K562 (cell line): ENCODE results near the gene VPS11. TPM values are rescaled to one million over a fixed set of nuclear protein-coding genes. Genes with fewer than 3 reads are reported as not detected.

Experiments used
- ARID4B ChIP-seq: sonication (generic); formaldehyde crosslinking; IDR thresholded peaks from 2 replicates; pipeline ENCODE4 v1.8.0; 2022; ENCODE audit warnings: mild to moderate bottlenecking, missing genetic modification reagents
- E2F1 ChIP-seq: sonication (generic); formaldehyde crosslinking; IDR thresholded peaks from 2 replicates; pipeline ENCODE4 v1.8.1; 2023; ENCODE audit warnings: mild to moderate bottlenecking, missing genetic modification reagents, moderate library complexity
- GABPB2 ChIP-seq: fragments of 250-450 bp; sonication (Bioruptor Pico); conservative IDR thresholded peaks from 2 replicates; pipeline ENCODE4 v1.5.1; 2021; ENCODE audit warnings: mild to moderate bottlenecking
- KAT7 ChIP-seq: sonication (generic); formaldehyde crosslinking; IDR thresholded peaks from 2 replicates; pipeline ENCODE4 v1.8.0; 2022; ENCODE audit warnings: missing genetic modification reagents, mild to moderate bottlenecking, borderline replicate concordance
- NKRF ChIP-seq: fragments of 450-650 bp; IDR thresholded peaks from 2 replicates; pipeline ENCODE4 v1.6.1; 2016; ENCODE audit warnings: borderline replicate concordance
- PRPF4 ChIP-seq: fragments of 200-400 bp; formaldehyde crosslinking; IDR thresholded peaks from one replicate; pipeline ENCODE4 v1.6.1; 2017; ENCODE audit warnings: low read length, low read depth, mild to moderate bottlenecking; ENCODE audit not compliant: insufficient read depth, poor library complexity, severe bottlenecking
- RBM22 ChIP-seq: fragments of 200-400 bp; formaldehyde crosslinking; IDR thresholded peaks from 2 replicates; pipeline ENCODE4 v1.6.1; 2018; ENCODE audit warnings: low read length, low read depth; ENCODE audit not compliant: poor library complexity, severe bottlenecking
- RBM34 ChIP-seq: fragments of 200-400 bp; formaldehyde crosslinking; IDR thresholded peaks from 2 replicates; pipeline ENCODE4 v1.6.1; 2018; ENCODE audit warnings: low read length, borderline replicate concordance; ENCODE audit not compliant: insufficient read depth
- SRSF3 ChIP-seq: fragments of 200-400 bp; formaldehyde crosslinking; IDR thresholded peaks from 2 replicates; pipeline ENCODE4 v1.6.1; 2016; ENCODE audit warnings: mild to moderate bottlenecking, low read length, moderate library complexity; ENCODE audit not compliant: insufficient read depth
- ZC3H4 ChIP-seq: sonication (generic); formaldehyde crosslinking; IDR thresholded peaks from 2 replicates; pipeline ENCODE4 v1.9.0; 2021; ENCODE audit warnings: missing genetic modification reagents, borderline replicate concordance
- ZNF436 ChIP-seq: fragments of 250-450, 450-650 bp; sonication (Bioruptor Pico); formaldehyde crosslinking; IDR thresholded peaks from 2 replicates; pipeline ENCODE4 v1.7.0; 2020; ENCODE audit warnings: mild to moderate bottlenecking
- polyA plus RNA-seq, 8 experiments: library from polyadenylated mRNA; depleted of rRNA in 4 of 8; stranded (reverse) in 5 of 8; unstranded in 3 of 8; fragments of >200 nt; fragmentation: Nextera tagmentation in 2 of 8; fragmentation: Illumina TruSeq in 1 of 8; extraction: Ambion mirVana in 2 of 8; extraction: Trizol in 1 of 8; gene quantifications; 2 replicates each; pipeline versions ENCODE4 v1.2.1 to v1.2.3, GENCODE V29; 2011 to 2014; ENCODE audit warnings: inconsistent platforms in 1 of 8, missing spikeins in 1 of 8
- total RNA-seq, 7 experiments: library from RNA; depleted of rRNA in 6 of 7; stranded (reverse); fragments of >200 nt in 6 of 7; fragmentation: Illumina TruSeq in 2 of 7; extraction: Trizol in 2 of 7; gene quantifications; 2 replicates each; pipeline versions ENCODE4 v1.2.1 to v1.2.3, GENCODE V29; 2011 to 2021; ENCODE audit warnings: low replicate concordance in 1 of 7

The VPS11 gene
- total and polyA plus RNA-seq, 9 of the 15 experiments (the other 6 are each of a cell fraction or from before 2014, with no cell fraction given): 14.1 to 35.5 (median 27.5) TPM

- TF ChIP-seq ARID4B (CRISPR knock-in tag): peak; percentile 51
- peak; percentile 27; the same call in 1 of the 2 replicates for TF ChIP-seq NKRF
- peak; percentile 66 for TF ChIP-seq PRPF4
- TF ChIP-seq RBM22: peak; percentile 92
- peak; percentile 63 for TF ChIP-seq ZC3H4
- TF ChIP-seq RBM34: no peak
- 0 out of 2 replicates have a peak, but pooled peaks have one; percentile 21 for TF ChIP-seq GABPB2 (CRISPR knock-in tag)
- no peak for TF ChIP-seq ZNF436 (CRISPR knock-in tag)
- 0 out of 2 replicates have a peak, but pooled peaks have one; percentile 38 for TF ChIP-seq E2F1 (CRISPR knock-in tag)
- TF ChIP-seq SRSF3: peak; percentile 94; the same call in 1 of the 2 replicates
- TF ChIP-seq KAT7: peak; percentile 76
These were observed 11.1 kb upstream of the VPS11 start (continued) for GRCh38 chr11:119056421-119056999.
